Transverse colon (tissue), 4 donors: ENCODE results near the gene BEST4.

Experiments used
- POLR2A ChIP-seq: fragments of 450-650 bp; IDR thresholded peaks from one replicate; pipeline ENCODE4 v1.6.1; 2016; ENCODE audit warnings: antibody characterized with exemption, mild to moderate bottlenecking, moderate library complexity
- POLR2AphosphoS5 ChIP-seq, 3 donors: sonication (generic); formaldehyde crosslinking; IDR thresholded peaks; one replicate each; pipeline ENCODE4 v1.6.1; 2016; ENCODE audit warnings: antibody characterized with exemption in 3 of 3
- TF ChIP-seq, protein P1 (sequence below), 5 experiments: fragments of 200-600 bp in 3 of 5; fragments of 450-650 bp in 2 of 5; sonication (generic) in 3 of 5; IDR thresholded peaks; 1 replicate in 2 of 5; 2 replicates in 3 of 5; pipeline ENCODE4 v1.5.1; 2016 to 2017; ENCODE audit warnings: antibody characterized with exemption in 5 of 5, inconsistent platforms in 3 of 5, mild to moderate bottlenecking in 2 of 5, moderate library complexity in 1 of 5

DNA sequence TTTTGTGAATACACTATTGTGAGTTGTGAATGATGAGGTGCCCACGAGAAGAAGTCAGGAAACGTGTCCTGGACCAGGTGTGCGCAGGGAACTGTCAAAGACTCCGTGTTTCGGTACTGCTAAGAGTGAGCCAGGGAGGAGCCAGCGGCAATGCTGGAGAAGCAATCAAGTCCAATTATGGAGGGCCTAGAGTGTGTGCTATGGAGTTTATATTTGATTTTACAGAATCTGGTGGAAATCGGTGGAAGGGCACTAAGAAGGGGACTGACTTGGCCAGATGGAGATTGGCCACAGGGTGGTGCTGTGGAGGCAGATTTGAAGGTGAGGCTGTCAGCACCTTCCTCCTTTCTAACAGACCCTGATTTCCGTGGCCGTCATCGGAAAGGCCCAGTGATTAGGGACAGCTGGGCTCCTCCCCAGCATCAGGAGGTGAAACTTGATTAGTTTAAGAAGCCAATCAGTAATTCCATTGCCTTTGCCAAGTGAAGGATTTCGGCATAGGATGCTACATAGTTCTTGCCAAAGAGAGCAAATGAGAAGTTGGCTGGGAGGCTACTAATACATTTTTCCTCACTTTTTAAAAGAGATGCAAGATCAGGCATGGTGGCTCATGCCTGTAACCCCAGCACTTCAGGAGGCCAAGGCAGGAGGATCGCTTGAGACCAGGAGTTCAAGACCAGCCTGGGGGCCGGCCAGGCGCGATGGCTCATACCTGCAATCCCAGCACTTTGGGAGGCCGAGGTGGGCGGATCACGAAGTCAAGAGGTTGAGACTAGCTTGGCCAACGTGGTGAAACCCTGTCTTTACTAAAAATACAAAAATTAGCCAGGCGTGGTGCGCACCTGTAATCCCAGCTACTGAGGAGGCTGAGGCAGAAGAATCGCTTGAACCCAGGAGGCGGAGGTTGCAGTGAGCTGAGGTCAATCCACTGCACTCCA, 48.0 kb upstream of the BEST4 start:
- TF ChIP-seq, protein P1, sequence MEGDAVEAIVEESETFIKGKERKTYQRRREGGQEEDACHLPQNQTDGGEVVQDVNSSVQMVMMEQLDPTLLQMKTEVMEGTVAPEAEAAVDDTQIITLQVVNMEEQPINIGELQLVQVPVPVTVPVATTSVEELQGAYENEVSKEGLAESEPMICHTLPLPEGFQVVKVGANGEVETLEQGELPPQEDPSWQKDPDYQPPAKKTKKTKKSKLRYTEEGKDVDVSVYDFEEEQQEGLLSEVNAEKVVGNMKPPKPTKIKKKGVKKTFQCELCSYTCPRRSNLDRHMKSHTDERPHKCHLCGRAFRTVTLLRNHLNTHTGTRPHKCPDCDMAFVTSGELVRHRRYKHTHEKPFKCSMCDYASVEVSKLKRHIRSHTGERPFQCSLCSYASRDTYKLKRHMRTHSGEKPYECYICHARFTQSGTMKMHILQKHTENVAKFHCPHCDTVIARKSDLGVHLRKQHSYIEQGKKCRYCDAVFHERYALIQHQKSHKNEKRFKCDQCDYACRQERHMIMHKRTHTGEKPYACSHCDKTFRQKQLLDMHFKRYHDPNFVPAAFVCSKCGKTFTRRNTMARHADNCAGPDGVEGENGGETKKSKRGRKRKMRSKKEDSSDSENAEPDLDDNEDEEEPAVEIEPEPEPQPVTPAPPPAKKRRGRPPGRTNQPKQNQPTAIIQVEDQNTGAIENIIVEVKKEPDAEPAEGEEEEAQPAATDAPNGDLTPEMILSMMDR (IDR thresholded peaks at IDR 0.05), result peak; percentile 76 to 85 (median 81)
- TF ChIP-seq POLR2AphosphoS5 (IDR thresholded peaks at IDR 0.05), result no peak
- TF ChIP-seq POLR2A, result no peak
